Measurements from ENCODE around the gene RPL3. TPM values are rescaled to one million over a fixed set of nuclear protein-coding genes. Genes with fewer than 3 reads are reported as not detected.

RPL3 gene
- total and polyA plus RNA-seq, 4 donors = 580 to 1,767 (median 1,184) TPM

GRCh38 chr22:39289533-39289932, 29.9 kb downstream of the RPL3 start:
- H3K27ac ChIP-seq (ENCODE audit: low read depth in 1 of 2, low read length in 2 of 2) = peak overlapping the region in 1 of 2 donors; percentile 2
- TF ChIP-seq GABPA (IDR thresholded peaks at IDR 0.05 in 1 of 2, conservative IDR thresholded peaks at IDR 0.05 in 1 of 2) (no peak), ZBTB33 (IDR thresholded peaks at IDR 0.05) (no peak), TAF1 (conservative IDR thresholded peaks at IDR 0.05) (no peak), EGR1 (IDR thresholded peaks at IDR 0.05; ENCODE audit: low read depth in 2 of 2) (no peak), FOXA1 (IDR thresholded peaks at IDR 0.05) (no peak), MAX (IDR thresholded peaks at IDR 0.05) (no peak), JUND (IDR thresholded peaks at IDR 0.05) (no peak), NR2F2 (IDR thresholded peaks at IDR 0.05) (no peak), SP1 (IDR thresholded peaks at IDR 0.05) (no peak)
- H3K36me3 ChIP-seq (ENCODE audit: control insufficient read depth in 4 of 4, insufficient read depth in 3 of 4, low read depth in 1 of 4, low read length in 3 of 4) = no peaks in the 10 kb centered on the region
- peaks cover 0 to 6% (median 2%) of the 10 kb centered on the region in 4 donors for H3K9me3 ChIP-seq (ENCODE audit: control insufficient read depth in 4 of 4, low read length in 3 of 4)
- WGBS = 46% methylated on average over 14 of the region's 14 CpGs
- no peak overlapping the region for H3K9ac ChIP-seq (ENCODE audit: low read depth in 1 of 2, low read length in 2 of 2)
- no peak for DNase-seq (ENCODE audit: low spot score)
- H3K27me3 ChIP-seq (ENCODE audit: control insufficient read depth in 4 of 4, insufficient read depth in 4 of 4, low read length in 3 of 4) = no peaks in the 10 kb centered on the region
- H3K4me1 ChIP-seq (ENCODE audit: control insufficient read depth in 4 of 4, insufficient read depth in 4 of 4, low read length in 3 of 4) = peaks cover 17 to 36% (median 24%) of the 10 kb centered on the region in 4 donors
- no peak overlapping the region for H3K4me3 ChIP-seq (ENCODE audit: low read depth in 1 of 3, low read length in 3 of 3)

GRCh38 chr22:39288135-39288898, 31.1 kb downstream of the RPL3 start:
- no peak overlapping the region for H3K27ac ChIP-seq (ENCODE audit: low read depth in 1 of 2, low read length in 2 of 2)
- WGBS = 97% methylated on average over 13 of the region's 13 CpGs

More at GRCh38 chr22:39288135-39288898, 31.1 kb downstream of the RPL3 start:
- Histone ChIP-seq H3K36me3 (ENCODE audit: control insufficient read depth in 4 of 4, insufficient read depth in 3 of 4, low read depth in 1 of 4, low read length in 3 of 4) (no peaks in the 10 kb centered on the region), H3K9ac (ENCODE audit: low read depth in 1 of 2, low read length in 2 of 2) (no peak overlapping the region), H3K4me1 (ENCODE audit: control insufficient read depth in 4 of 4, insufficient read depth in 4 of 4, low read length in 3 of 4) (peaks cover 17 to 36% (median 26%) of the 10 kb centered on the region in 4 donors), H3K27me3 (ENCODE audit: control insufficient read depth in 4 of 4, insufficient read depth in 4 of 4, low read length in 3 of 4) (no peaks in the 10 kb centered on the region), H3K9me3 (ENCODE audit: control insufficient read depth in 4 of 4, low read length in 3 of 4) (peaks cover 0 to 6% (median 2%) of the 10 kb centered on the region in 4 donors), H3K4me3 (ENCODE audit: low read depth in 1 of 3, low read length in 3 of 3) (no peak overlapping the region)
- DNase-seq (ENCODE audit: low spot score) = no peak
- TF ChIP-seq ZBTB33 (IDR thresholded peaks at IDR 0.05) (no peak), HNF4G (IDR thresholded peaks at IDR 0.05) (no peak), JUND (IDR thresholded peaks at IDR 0.05) (no peak), GABPA (IDR thresholded peaks at IDR 0.05 in 1 of 2, conservative IDR thresholded peaks at IDR 0.05 in 1 of 2) (no peak), RAD21 (IDR thresholded peaks at IDR 0.05) (no peak), TAF1 (conservative IDR thresholded peaks at IDR 0.05) (no peak), RXRA (IDR thresholded peaks at IDR 0.05) (no peak), REST (IDR thresholded peaks at IDR 0.05) (no peak), FOXA1 (IDR thresholded peaks at IDR 0.05) (no peak), MAX (IDR thresholded peaks at IDR 0.05) (no peak), NR2F2 (IDR thresholded peaks at IDR 0.05) (no peak), FOXA2 (IDR thresholded peaks at IDR 0.05) (no peak), EGR1 (IDR thresholded peaks at IDR 0.05; ENCODE audit: low read depth in 2 of 2) (no peak)
